GM19043 (cell line): ENCODE data around the gene SPTBN5.

Experiments
- ATAC-seq: cut with Tn5 transposase; IDR thresholded peaks from one replicate; pipeline ENCODE4 v1.9.1; 2021; ENCODE audit warnings: low read depth; ENCODE audit not compliant: unreplicated experiment

The SPTBN5 gene

DNA sequence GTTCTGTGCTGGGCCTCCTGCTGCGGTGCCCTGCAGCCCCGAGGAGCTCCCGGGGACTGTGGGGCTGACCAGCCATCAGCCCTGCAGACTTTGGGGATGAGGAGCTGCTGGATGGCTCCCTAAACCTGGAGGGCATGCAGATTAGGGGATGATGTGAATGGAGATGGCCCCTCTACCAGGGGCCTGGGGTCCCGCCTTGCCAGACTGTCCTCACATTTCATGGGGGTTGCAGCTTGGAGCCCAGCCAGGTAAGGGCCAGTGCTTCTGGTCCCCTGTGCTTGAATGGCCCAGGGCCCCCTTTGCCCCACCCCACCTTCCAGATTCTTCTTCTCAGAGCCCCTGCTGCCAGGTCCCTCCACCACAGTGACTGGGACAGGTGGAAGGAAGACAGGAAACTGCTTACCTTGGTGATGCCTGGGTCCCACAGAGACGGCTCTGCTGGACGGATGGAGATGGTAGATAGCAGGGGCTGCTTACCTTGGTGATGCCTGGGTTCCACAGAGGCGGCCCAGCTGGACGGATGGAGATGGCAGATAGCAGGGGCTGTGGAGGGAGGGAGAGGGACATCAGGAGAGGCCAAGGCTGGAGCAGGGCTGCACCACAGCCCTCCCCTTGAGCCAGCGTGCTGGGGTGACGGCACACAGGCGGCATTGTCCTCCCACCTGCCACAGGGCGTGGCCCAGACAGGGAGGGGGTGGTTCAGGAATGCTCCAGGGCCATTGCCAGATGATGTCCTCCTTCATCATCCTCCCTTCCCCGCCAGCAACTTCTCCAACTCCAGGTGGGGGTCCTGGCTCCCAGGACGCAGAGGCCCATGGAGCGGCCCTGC lies at the start of gene SPTBN5:
Gene SPTBN5 (minus strand): TSS at position 632 of the 829 bp plus-strand sequence. CDS start 556 bp downstream, at position 76.
- ATAC-seq = no peak

- no peak for ATAC-seq
Measured at GRCh38 chr15:41942886-41943285, 49.0 kb upstream of the SPTBN5 start.

GRCh38 chr15:41941644-41942415 lies 48.0 kb upstream of the SPTBN5 start:
- no peak for ATAC-seq

DNA sequence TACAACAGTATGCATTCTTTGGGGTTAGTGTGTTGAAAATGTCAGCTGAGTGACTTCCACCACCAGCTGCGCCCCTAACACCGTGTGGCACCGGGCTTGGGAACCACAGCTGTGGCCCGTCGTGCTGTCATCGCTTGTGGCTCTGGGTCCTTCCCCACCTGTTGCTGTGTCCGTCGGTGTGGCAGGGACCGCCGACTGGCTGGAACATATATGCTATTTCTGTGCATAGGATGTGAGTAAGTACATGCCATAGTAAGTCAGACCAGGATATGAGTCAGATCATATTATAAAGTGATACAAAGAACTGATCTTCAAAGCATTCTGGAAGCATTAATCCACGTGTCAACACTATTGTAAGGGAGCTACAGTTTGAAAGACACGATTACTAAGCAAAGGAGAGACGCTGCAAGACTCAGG lies 46.6 kb upstream of the SPTBN5 start:
- ATAC-seq = no peak

DNA sequence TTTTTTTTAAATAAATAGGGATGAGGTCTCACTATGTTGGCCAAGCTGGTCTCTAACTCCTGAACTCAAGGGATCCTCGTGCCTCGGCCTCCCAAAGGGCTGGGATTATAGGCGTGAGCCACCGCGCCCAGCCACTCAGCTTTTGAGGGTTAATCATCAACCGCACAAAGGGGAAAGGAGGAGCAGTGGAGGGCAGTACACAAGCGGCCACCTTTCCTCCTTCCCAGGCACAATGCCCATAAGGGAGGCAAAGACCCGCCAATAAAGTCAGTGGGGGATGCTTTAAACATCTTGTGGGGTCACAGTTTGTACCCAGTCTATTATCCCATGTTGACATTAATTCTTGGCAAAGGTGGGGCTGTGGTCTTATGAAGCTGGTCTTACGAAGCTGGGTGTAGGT lies 46.1 kb upstream of the SPTBN5 start:
- ATAC-seq = no peak

DNA sequence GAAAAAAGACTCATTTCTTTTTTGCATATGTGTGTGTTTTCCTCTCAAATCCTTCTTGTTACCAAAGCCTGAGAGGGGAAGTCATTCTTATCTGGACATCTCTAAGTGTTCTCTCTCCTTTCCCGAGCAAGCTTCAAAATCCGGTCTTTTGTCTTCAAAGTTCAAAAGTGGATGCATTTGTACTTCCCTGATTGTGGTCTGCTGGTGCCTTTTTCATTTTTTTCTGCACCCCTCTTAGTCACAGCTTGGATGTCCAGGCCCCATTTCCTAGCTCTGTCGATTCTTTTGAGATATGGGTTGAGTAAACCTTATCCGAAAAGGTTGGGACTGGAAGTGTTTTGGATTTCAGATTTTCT lies 43.7 kb upstream of the SPTBN5 start:
- no peak for ATAC-seq

DNA sequence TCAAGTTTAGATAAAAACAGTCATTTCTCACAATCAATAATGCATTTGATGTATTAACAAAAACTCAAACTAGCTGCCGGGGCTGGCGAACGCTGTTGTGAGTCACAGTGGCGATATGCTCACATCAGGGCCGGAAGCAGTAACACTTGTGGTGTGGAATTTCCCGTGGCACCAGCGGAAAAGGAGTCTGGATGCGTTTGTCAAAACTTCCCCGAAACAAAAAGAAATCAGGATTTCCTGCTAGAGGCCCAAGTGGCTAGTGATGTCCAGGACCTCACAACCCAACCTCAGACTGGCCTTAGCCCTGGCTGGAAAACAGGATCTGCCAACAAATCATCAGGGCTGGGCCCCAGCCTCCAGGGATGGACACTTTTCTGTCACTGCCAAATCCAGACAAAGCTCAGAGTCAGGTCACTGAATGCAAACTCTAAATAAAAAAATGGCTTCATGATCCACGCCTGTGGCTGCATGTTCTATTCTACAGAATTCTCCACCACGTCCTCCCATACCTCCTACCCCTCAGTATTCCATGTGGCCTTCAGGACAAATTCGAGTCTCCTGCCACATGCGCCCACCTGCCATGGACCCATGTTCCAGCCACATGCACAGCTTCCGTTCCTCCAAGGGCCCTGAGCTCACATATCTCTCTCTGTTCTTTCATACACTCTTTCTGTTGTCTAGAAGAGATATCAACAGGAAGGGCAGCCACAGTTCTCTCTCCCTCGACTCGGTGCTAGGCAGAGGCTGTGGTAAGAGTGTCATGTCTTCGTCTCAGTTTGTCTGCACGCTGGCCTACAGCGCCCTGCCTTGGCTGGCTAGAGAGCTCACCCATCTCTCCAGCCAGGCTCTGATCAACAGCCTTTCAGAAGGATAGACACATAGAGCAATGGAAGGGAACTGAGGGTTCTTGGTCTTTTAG lies 43.1 kb upstream of the SPTBN5 start:
- ATAC-seq = no peak

DNA sequence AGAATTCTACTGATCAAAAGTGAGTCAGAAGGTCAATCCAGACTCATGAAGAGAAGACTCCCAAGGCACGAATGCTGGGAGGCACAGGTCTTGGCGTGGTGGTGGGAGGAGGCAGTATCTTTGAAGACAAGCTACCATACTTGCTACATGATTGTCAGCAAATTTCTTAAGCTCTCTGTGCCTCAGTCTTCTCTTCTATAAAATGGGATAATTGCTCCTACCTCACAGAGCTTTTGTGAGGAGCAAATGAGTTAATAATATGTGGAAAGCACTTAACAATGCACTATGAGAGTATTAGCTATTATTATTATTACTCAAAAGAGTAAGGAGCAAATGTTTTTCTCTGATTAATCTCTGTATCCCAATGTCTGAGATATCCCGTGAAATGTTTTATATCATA lies 42.3 kb upstream of the SPTBN5 start:
- ATAC-seq = no peak

DNA sequence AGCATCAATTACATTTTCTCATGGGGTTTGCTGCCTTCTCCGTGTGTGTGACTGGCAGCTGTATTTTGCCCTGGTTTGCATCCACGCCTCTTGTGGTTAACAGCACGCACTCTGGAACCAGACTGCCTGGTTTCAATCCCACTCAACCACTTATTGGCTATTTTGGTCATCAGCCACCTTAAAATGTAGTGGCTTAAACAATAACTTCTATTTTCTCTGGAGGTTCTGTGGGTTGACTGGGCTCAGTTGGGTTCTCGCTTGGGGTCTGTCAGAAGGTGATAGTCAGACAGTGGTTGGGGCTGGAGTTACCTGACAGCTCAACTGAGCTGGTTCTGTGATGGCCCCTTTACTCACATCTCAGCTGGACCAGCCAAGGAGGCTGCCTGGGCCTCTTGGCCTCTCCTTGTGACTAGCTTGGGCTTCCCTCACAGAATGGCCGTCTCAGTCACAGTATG lies 41.7 kb upstream of the SPTBN5 start:
- ATAC-seq = no peak

- no peak for ATAC-seq
Measured at GRCh38 chr15:41934843-41935242, 41.0 kb upstream of the SPTBN5 start.

DNA sequence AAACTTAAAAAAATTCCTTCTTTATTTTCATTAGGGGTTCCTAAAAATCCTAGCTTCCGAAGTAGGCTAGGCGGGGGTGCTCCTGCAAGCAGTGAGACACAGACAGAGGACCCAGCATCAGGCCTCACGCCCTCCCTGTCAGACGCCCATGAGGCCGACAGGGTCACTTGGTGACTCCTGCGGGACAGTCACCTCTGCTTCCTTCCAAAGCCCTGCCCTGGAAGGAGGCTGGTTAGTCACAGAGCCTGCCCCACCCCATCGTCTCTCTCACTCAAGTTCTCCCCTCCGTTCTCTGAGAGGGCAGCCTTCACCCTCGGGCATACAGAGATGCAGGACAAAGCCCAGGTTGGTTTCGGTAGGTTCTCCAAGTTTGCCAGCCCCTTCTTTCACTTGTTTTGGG lies 39.9 kb upstream of the SPTBN5 start:
- ATAC-seq = no peak

DNA sequence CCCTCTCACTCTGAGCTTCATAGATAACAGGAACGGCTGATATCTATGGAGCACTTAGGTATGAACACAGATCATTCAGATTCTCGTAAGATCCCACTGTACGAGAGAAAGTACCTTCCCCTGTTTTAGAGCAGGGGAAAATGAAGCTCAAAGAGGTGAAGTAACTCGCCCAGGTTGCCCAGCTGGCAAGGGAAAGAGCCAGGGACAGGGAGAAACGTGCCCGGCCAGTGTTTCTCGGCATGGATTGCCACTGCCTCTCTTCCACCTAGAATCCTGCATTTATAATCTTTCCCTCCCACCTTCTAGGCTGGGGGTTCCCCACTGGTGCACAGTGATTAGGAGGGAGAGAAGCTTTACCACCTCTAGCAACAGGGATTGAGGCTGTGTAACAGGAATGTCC lies 39.5 kb upstream of the SPTBN5 start:
- no peak for ATAC-seq

GRCh38 chr15:41932511-41933289 lies 38.8 kb upstream of the SPTBN5 start:
- ATAC-seq = no peak

DNA sequence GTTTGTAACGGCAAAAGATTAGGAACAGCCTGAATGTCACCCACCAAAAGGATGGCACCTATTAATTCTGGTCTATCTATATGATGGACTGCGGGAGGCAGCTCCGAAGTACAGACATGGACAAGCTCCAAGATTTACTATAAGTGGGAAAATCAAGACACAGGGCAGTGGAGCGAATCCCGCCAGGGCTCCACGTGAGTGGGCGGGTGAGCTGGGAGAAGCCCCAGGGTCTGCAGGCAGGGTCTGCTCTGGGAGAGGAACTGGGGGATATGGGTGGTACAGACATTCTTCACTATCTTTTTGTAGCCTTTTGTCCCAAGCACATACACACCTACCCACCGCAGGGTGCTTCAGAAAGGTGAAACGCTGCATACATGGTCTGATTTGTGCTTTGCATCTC lies 38.2 kb upstream of the SPTBN5 start:
- no peak for ATAC-seq

- no peak for ATAC-seq
Measured at GRCh38 chr15:41930867-41931222, 37.0 kb upstream of the SPTBN5 start.

- ATAC-seq = no peak
Measured at GRCh38 chr15:41930221-41930866, 36.5 kb upstream of the SPTBN5 start.

DNA sequence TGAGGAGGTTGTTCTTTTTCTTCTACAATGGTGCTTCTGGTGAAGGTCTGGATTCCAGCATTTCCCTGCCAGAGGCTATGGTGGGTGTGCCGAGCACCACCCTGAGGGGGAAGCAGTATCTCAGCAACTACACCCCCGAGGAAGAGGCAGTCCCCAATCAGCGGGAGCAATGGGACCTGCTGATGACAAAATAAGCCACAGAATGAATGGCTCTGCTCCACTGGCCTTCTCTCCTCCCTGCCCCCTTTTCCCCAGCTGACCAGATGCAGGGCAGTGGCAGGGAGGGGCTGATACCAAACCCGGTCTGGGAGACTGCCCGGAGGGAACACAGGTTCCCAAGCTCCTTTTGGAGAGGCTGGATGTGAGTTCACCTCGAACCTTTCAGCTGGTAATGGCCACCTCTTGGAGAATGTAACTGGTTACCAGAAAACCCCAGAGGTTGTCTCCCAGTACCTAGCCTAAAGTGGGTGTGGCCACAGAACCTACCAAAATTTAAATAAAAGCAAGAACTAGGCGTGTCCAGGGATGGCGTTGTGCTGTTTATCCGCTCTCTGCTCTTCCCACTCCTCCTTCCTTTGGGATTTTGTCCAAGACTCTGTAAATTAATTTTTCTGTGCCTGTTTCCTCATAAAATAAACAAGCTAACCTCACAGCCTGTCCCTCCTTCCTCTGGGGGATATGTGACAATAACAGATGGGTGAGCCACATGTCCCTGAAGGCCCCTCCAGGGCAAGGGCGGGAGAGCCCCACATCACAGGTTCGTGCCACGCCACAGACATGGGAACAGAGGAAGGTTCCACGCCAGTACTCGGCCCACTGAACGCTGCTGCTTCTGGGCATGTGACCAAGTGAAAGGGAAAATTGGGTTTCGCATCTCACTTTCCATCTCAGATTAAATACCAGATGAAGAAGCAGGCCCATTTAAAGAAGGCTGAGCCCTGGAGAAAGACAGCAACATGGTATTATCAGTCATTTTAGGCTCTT lies 35.1 kb upstream of the SPTBN5 start:
- ATAC-seq = peak; percentile 64

DNA sequence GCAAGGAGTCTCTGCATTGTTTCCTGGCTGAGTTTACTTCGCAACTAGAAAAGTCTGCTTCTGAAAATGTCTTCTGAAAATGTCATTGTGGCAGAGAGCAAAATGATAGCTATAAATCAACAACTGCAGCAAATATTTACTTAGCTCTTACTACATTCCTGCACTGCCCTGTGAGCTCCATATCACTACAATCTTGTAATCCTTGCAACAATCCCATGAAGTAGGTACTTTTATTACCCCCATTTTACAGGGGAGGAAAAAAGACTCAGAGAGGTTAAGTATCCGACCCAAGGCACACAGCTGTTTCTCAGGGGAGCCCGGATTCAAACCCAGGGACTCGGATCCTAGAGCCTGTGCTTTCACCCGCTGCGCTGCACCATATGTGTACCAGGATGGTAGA lies 34.2 kb upstream of the SPTBN5 start:
- no peak for ATAC-seq
